ENCODE data around the gene GALNT2. TPM values are rescaled to one million over a fixed set of nuclear protein-coding genes. Genes with fewer than 3 reads are reported as not detected.

Gene GALNT2
- total RNA-seq, 1 experiment from 2014 or later = 152 TPM

DNA sequence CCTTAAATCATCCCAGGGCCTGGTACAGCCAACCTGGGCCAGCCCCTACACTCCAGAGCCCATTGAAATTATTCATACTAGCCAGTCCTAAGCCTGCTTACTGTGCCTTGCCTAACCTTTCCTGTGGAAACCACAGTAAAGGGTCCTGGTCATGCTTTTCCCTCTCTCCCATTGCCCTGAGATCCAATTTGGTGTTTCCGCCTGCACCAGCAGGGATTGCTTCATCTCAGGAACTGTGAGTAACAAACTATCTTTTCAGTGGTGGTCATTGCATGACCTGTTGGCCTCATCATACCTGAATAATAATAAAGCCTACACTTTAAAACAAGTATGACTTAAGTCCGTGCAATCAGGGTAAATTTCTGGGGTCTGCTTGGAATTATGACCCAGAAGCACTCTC, 18.7 kb upstream of the GALNT2 start:
- DNase-seq (ENCODE audit: low read depth, low spot score) (no peak), ATAC-seq (no peak)
- no peaks in the 10 kb centered on the region for H3K9me3 ChIP-seq (ENCODE audit: control insufficient read depth, insufficient read depth, low read depth, low read length)
- POLR2A ChIA-PET = no interaction called here
- intact Hi-C loops (cut with micrococcal nuclease; ENCODE audit: unreplicated experiment) (no loop called here), in situ Hi-C loops (cut with HindIII; ENCODE audit: low pct_unique_long_range_greater_than_20kb, low sequenced_read_pairs) (no loop called here)
- H3K27me3 ChIP-seq (ENCODE audit: control insufficient read depth, insufficient read depth, low read length) = peaks cover under 1% of the 10 kb centered on the region; the same call in 1 of the 2 replicates
- CTCF ChIA-PET = interaction anchor here (0.8 kb wide), 1 partner anchor 274 kb away, joined by 5 read pairs; no protein-coding TSS in a partner anchor
- H3K36me3 ChIP-seq (ENCODE audit: control insufficient read depth, insufficient read depth, low read length) = no peaks in the 10 kb centered on the region
- H3K4me1 ChIP-seq (ENCODE audit: control insufficient read depth, insufficient read depth, low read length) = no peaks in the 10 kb centered on the region
- BruUV-seq (replicated peaks) = no TSS peak
- no peak overlapping the region for H3K27ac ChIP-seq (ENCODE audit: low read length)
- no peak overlapping the region for H3K4me3 ChIP-seq (ENCODE audit: low read depth in 2 of 2, low read length in 2 of 2)
- TF ChIP-seq, protein P1, sequence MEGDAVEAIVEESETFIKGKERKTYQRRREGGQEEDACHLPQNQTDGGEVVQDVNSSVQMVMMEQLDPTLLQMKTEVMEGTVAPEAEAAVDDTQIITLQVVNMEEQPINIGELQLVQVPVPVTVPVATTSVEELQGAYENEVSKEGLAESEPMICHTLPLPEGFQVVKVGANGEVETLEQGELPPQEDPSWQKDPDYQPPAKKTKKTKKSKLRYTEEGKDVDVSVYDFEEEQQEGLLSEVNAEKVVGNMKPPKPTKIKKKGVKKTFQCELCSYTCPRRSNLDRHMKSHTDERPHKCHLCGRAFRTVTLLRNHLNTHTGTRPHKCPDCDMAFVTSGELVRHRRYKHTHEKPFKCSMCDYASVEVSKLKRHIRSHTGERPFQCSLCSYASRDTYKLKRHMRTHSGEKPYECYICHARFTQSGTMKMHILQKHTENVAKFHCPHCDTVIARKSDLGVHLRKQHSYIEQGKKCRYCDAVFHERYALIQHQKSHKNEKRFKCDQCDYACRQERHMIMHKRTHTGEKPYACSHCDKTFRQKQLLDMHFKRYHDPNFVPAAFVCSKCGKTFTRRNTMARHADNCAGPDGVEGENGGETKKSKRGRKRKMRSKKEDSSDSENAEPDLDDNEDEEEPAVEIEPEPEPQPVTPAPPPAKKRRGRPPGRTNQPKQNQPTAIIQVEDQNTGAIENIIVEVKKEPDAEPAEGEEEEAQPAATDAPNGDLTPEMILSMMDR (IDR thresholded peaks at IDR 0.05) = no peak
- no peak for TF ChIP-seq TCF7L2 (IDR thresholded peaks at IDR 0.05; ENCODE audit: low read depth, low read length)
- TF ChIP-seq SIN3A (IDR thresholded peaks at IDR 0.05; ENCODE audit: borderline replicate concordance, insufficient read depth, low read depth, low read length) = no peak
- TF ChIP-seq POLR2AphosphoS5 (IDR thresholded peaks at IDR 0.05; ENCODE audit: low read depth, low read length) = no peak
- TF ChIP-seq, protein P2, sequence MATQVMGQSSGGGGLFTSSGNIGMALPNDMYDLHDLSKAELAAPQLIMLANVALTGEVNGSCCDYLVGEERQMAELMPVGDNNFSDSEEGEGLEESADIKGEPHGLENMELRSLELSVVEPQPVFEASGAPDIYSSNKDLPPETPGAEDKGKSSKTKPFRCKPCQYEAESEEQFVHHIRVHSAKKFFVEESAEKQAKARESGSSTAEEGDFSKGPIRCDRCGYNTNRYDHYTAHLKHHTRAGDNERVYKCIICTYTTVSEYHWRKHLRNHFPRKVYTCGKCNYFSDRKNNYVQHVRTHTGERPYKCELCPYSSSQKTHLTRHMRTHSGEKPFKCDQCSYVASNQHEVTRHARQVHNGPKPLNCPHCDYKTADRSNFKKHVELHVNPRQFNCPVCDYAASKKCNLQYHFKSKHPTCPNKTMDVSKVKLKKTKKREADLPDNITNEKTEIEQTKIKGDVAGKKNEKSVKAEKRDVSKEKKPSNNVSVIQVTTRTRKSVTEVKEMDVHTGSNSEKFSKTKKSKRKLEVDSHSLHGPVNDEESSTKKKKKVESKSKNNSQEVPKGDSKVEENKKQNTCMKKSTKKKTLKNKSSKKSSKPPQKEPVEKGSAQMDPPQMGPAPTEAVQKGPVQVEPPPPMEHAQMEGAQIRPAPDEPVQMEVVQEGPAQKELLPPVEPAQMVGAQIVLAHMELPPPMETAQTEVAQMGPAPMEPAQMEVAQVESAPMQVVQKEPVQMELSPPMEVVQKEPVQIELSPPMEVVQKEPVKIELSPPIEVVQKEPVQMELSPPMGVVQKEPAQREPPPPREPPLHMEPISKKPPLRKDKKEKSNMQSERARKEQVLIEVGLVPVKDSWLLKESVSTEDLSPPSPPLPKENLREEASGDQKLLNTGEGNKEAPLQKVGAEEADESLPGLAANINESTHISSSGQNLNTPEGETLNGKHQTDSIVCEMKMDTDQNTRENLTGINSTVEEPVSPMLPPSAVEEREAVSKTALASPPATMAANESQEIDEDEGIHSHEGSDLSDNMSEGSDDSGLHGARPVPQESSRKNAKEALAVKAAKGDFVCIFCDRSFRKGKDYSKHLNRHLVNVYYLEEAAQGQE (IDR thresholded peaks at IDR 0.05; ENCODE audit: insufficient read depth in 1 of 2, low read depth in 2 of 2, low read length in 1 of 2) = no peak

DNA sequence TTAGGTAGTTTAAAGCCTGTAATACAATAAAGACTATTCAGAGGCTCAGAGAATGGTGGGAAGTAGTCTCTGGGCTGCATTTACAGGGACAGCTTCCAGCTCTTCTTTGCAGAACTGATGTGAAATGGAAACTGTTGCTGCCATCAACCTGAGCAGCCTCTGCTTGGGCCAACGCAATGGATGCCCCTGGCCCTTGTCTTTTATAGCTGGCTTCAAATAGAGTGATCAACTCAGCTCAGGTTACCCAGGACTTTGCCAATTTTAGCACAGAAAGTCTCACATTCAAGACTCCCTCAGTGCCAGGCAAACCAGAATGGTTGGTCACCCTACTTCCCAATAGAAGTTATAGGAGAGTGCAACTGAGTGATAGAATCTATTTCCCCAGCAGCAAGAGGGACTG, 18.1 kb upstream of the GALNT2 start:
- ChIA-PET CTCF (interaction anchor here (0.6 kb wide), 1 partner anchor 151 kb away, joined by 5 read pairs; no protein-coding TSS in a partner anchor), POLR2A (no interaction called here)
- no peak overlapping the region for H3K27ac ChIP-seq (ENCODE audit: low read length)
- H3K4me1 ChIP-seq (ENCODE audit: control insufficient read depth, insufficient read depth, low read length) = no peaks in the 10 kb centered on the region
- intact Hi-C loops (cut with micrococcal nuclease; ENCODE audit: unreplicated experiment) = no loop called here
- H3K9me3 ChIP-seq (ENCODE audit: control insufficient read depth, insufficient read depth, low read depth, low read length) = no peaks in the 10 kb centered on the region
- H3K27me3 ChIP-seq (ENCODE audit: control insufficient read depth, insufficient read depth, low read length) = no peaks in the 10 kb centered on the region
- H3K4me3 ChIP-seq (ENCODE audit: low read depth in 2 of 2, low read length in 2 of 2) = no peak overlapping the region
- no TSS peak for BruUV-seq (replicated peaks)
- no peak for DNase-seq (ENCODE audit: low read depth, low spot score)
- TF ChIP-seq, protein P1 (IDR thresholded peaks at IDR 0.05) = no peak
- TF ChIP-seq POLR2AphosphoS5 (IDR thresholded peaks at IDR 0.05; ENCODE audit: low read depth, low read length) (no peak), SIN3A (IDR thresholded peaks at IDR 0.05; ENCODE audit: borderline replicate concordance, insufficient read depth, low read depth, low read length) (no peak), TCF7L2 (IDR thresholded peaks at IDR 0.05; ENCODE audit: low read depth, low read length) (no peak)
- TF ChIP-seq, protein P2 (IDR thresholded peaks at IDR 0.05; ENCODE audit: insufficient read depth in 1 of 2, low read depth in 2 of 2, low read length in 1 of 2) = no peak
- no peak for ATAC-seq
- no peaks in the 10 kb centered on the region for H3K36me3 ChIP-seq (ENCODE audit: control insufficient read depth, insufficient read depth, low read length)
- in situ Hi-C loops (cut with HindIII; ENCODE audit: low pct_unique_long_range_greater_than_20kb, low sequenced_read_pairs) = no loop called here
